Cardiac septum (tissue), 1 donor: ENCODE results near the gene SHLD2. TPM values are rescaled to one million over a fixed set of nuclear protein-coding genes. Genes with fewer than 3 reads are reported as not detected.
"Not testable (repeated sequence)": the region's sequence is repeated elsewhere in the genome, so short reads cannot be mapped to it uniquely, and the experiment has no call there.

Experiments used
- DNase-seq: peaks from one replicate; pipeline ENCODE4 v3.0.0-alpha.2; 2020; ENCODE audit warnings: low spot score
- intact Hi-C: fragments of 100-400 bp; cut with DNase I; formaldehyde crosslinking; loops from one replicate; pipeline ENCODE4 v1.14.0; 2022
- long read RNA-seq: library from polyadenylated mRNA; unstranded; transcript quantifications from one replicate; pipeline ENCODE4 v2.0.0, GENCODE V29; 2021
- total RNA-seq: library from RNA; stranded (reverse); fragmentation: NEBNext Ultra II Directional; extraction: Animal tissue kit (Norgen Biotek cat#: 25700); gene quantifications from one replicate; pipeline ENCODE4 v1.2.1, GENCODE V29; 2021
- donor health status: DM: no; HTN: no; CAD: no.

SHLD2 gene
- total RNA-seq = 13.7 TPM
- long read RNA-seq, transcript SHLD2-202 (10 exons, 3,614 nt) = major isoform, 5 of 19 reads
- long read RNA-seq, partial matches to known transcripts = 3 of 19 reads
- long read RNA-seq, other reads (novel, unspliced or antisense) = 11 of 19 reads

- DNase-seq = peak; percentile 96
- intact Hi-C loops = loop anchor here (2.0 kb wide), 1 partner anchor 124 kb away; no protein-coding TSS in a partner anchor
Observed at GRCh38 chr10:87094373-87095235, at the start of gene SHLD2, which contains the start of gene GLUD1. SHLD2 (plus strand) TSS chr10:87095206; CDS start chr10:87151355, 56,149 bp downstream. GLUD1 (minus strand) TSS chr10:87094843; CDS start chr10:87094769, 74 bp downstream.

GRCh38 chr10:87045434-87045938, 49.5 kb upstream of the SHLD2 start:
- intact Hi-C loops = loop anchor here (10.0 kb wide), 1 partner anchor 61 kb away; no protein-coding TSS in a partner anchor
- DNase-seq = no peak

GRCh38 chr10:87053111-87053510, 41.9 kb upstream of the SHLD2 start:
- DNase-seq = no peak
- intact Hi-C loops = no loop called here

- intact Hi-C loops = no loop called here
Observed at GRCh38 chr10:87053577-87054181, 41.3 kb upstream of the SHLD2 start.

GRCh38 chr10:87054373-87055295, 40.4 kb upstream of the SHLD2 start:
- no peak for DNase-seq
- intact Hi-C loops = no loop called here

More at GRCh38 chr10:87053577-87054181, 41.3 kb upstream of the SHLD2 start:
- DNase-seq = no peak

- no peak for DNase-seq
- intact Hi-C loops = no loop called here
Observed at GRCh38 chr10:87058171-87058570, 36.8 kb upstream of the SHLD2 start.

GRCh38 chr10:87059401-87059800, 35.6 kb upstream of the SHLD2 start:
- no peak for DNase-seq
- intact Hi-C loops = no loop called here

GRCh38 chr10:87060280-87060928, 34.6 kb upstream of the SHLD2 start:
- DNase-seq = no peak
- intact Hi-C loops = no loop called here

- DNase-seq = no peak
- intact Hi-C loops = no loop called here
Observed at GRCh38 chr10:87064651-87065050, 30.4 kb upstream of the SHLD2 start.

GRCh38 chr10:87066178-87066577, 28.8 kb upstream of the SHLD2 start:
- DNase-seq = no peak
- intact Hi-C loops = no loop called here

GRCh38 chr10:87066865-87067264, 28.1 kb upstream of the SHLD2 start:
- intact Hi-C loops = no loop called here
- no peak for DNase-seq

GRCh38 chr10:87068281-87068680, 26.7 kb upstream of the SHLD2 start:
- intact Hi-C loops = no loop called here
- no peak for DNase-seq

- intact Hi-C loops = no loop called here
- DNase-seq = no peak
Observed at GRCh38 chr10:87072449-87072848, 22.6 kb upstream of the SHLD2 start.

GRCh38 chr10:87076421-87076820, 18.6 kb upstream of the SHLD2 start:
- DNase-seq, intact Hi-C loops: not testable (repeated sequence)

GRCh38 chr10:87079106-87079836, 15.7 kb upstream of the SHLD2 start:
- intact Hi-C loops = no loop called here

GRCh38 chr10:87080621-87081020, 14.4 kb upstream of the SHLD2 start:
- intact Hi-C loops, DNase-seq: not testable (repeated sequence)

More at GRCh38 chr10:87079106-87079836, 15.7 kb upstream of the SHLD2 start:
- no peak for DNase-seq

- intact Hi-C loops, DNase-seq: not testable (repeated sequence)
Observed at GRCh38 chr10:87081574-87081973, 13.4 kb upstream of the SHLD2 start.

GRCh38 chr10:87082219-87082618, 12.8 kb upstream of the SHLD2 start:
- intact Hi-C loops = not testable (repeated sequence)

More at GRCh38 chr10:87082219-87082618, 12.8 kb upstream of the SHLD2 start:
- not testable (repeated sequence) for DNase-seq
